ENCODE data around the gene FZD7. TPM values are rescaled to one million over a fixed set of nuclear protein-coding genes. Genes with fewer than 3 reads are reported as not detected.

Gene FZD7
- total RNA-seq, 1 experiment from 2014 or later = 17.5 TPM

GRCh38 chr2:202009019-202009481, 24.6 kb upstream of the FZD7 start:
- in situ Hi-C loops (cut with HindIII; ENCODE audit: low sequenced_read_pairs) = no loop called here
- peak; percentile 69 for DNase-seq (ENCODE audit: low spot score)

- in situ Hi-C loops (cut with HindIII; ENCODE audit: low sequenced_read_pairs) = no loop called here
- no peak for DNase-seq (ENCODE audit: low spot score)
These were observed 24.1 kb upstream of the FZD7 start for GRCh38 chr2:202009581-202009980.

- in situ Hi-C loops (cut with HindIII; ENCODE audit: low sequenced_read_pairs) = no loop called here
- DNase-seq (ENCODE audit: low spot score) = no peak
These were observed 19.3 kb upstream of the FZD7 start for GRCh38 chr2:202014318-202014717.

GRCh38 chr2:202014759-202015211, 18.9 kb upstream of the FZD7 start:
- in situ Hi-C loops (cut with HindIII; ENCODE audit: low sequenced_read_pairs) = no loop called here
- DNase-seq (ENCODE audit: low spot score) = no peak

- peak; percentile 92 for DNase-seq (ENCODE audit: low spot score)
- in situ Hi-C loops (cut with HindIII; ENCODE audit: low sequenced_read_pairs) = no loop called here
These were observed 18.2 kb upstream of the FZD7 start for GRCh38 chr2:202015471-202015870.

GRCh38 chr2:202016579-202017227, 17.0 kb upstream of the FZD7 start:
- in situ Hi-C loops (cut with HindIII; ENCODE audit: low sequenced_read_pairs) = no loop called here
- DNase-seq (ENCODE audit: low spot score) = peak; percentile 99

- in situ Hi-C loops (cut with HindIII; ENCODE audit: low sequenced_read_pairs) = no loop called here
- DNase-seq (ENCODE audit: low spot score) = peak; percentile 49
These were observed 15.7 kb upstream of the FZD7 start for GRCh38 chr2:202017940-202018339.

GRCh38 chr2:202018950-202019349, 14.7 kb upstream of the FZD7 start:
- DNase-seq (ENCODE audit: low spot score) = peak; percentile 80
- in situ Hi-C loops (cut with HindIII; ENCODE audit: low sequenced_read_pairs) = no loop called here

- in situ Hi-C loops (cut with HindIII; ENCODE audit: low sequenced_read_pairs) = no loop called here
- DNase-seq (ENCODE audit: low spot score) = peak; percentile 37
These were observed 13.8 kb upstream of the FZD7 start for GRCh38 chr2:202019689-202020450.

- DNase-seq (ENCODE audit: low spot score) = no peak
- in situ Hi-C loops (cut with HindIII; ENCODE audit: low sequenced_read_pairs) = no loop called here
These were observed 10.9 kb upstream of the FZD7 start for GRCh38 chr2:202022755-202023154.

GRCh38 chr2:202023198-202023903, 10.3 kb upstream of the FZD7 start:
- no peak for DNase-seq (ENCODE audit: low spot score)
- in situ Hi-C loops (cut with HindIII; ENCODE audit: low sequenced_read_pairs) = no loop called here

- in situ Hi-C loops (cut with HindIII; ENCODE audit: low sequenced_read_pairs) = no loop called here
- DNase-seq (ENCODE audit: low spot score) = no peak
These were observed 9.8 kb upstream of the FZD7 start for GRCh38 chr2:202023904-202024266.

GRCh38 chr2:202024871-202025270, 8.8 kb upstream of the FZD7 start:
- DNase-seq (ENCODE audit: low spot score) = no peak
- in situ Hi-C loops (cut with HindIII; ENCODE audit: low sequenced_read_pairs) = no loop called here

GRCh38 chr2:202025816-202026215, 7.8 kb upstream of the FZD7 start:
- in situ Hi-C loops (cut with HindIII; ENCODE audit: low sequenced_read_pairs) = no loop called here
- no peak for DNase-seq (ENCODE audit: low spot score)

GRCh38 chr2:202026507-202026906, 7.1 kb upstream of the FZD7 start:
- in situ Hi-C loops (cut with HindIII; ENCODE audit: low sequenced_read_pairs) = no loop called here
- DNase-seq (ENCODE audit: low spot score) = no peak

GRCh38 chr2:202030691-202031090, 3.0 kb upstream of the FZD7 start:
- in situ Hi-C loops (cut with HindIII; ENCODE audit: low sequenced_read_pairs) = no loop called here
- DNase-seq (ENCODE audit: low spot score) = no peak

GRCh38 chr2:202031246-202031951, 2.3 kb upstream of the FZD7 start:
- in situ Hi-C loops (cut with HindIII; ENCODE audit: low sequenced_read_pairs) = no loop called here
- no peak for DNase-seq (ENCODE audit: low spot score)

GRCh38 chr2:202032846-202033316, 774 bp upstream of the FZD7 start:
- in situ Hi-C loops (cut with HindIII; ENCODE audit: low sequenced_read_pairs) = no loop called here
- peak; percentile 57 for DNase-seq (ENCODE audit: low spot score)
